Stomach smooth muscle (tissue), 2 donors: Measurements from ENCODE around the gene SLC44A3.

Experiments used
- H3K27ac ChIP-seq: one replicate; pipeline ENCODE4 v1.7.0; 2013; ENCODE audit warnings: mild to moderate bottlenecking, low read length, inconsistent platforms
- H3K27me3 ChIP-seq, 2 donors: one replicate each; pipeline ENCODE4 v1.7.0; 2013; ENCODE audit warnings: low read length in 2 of 2; ENCODE audit not compliant: insufficient read depth in 2 of 2, control insufficient read depth in 1 of 2
- H3K36me3 ChIP-seq, 2 donors: one replicate each; pipeline ENCODE4 v1.7.0; 2013; ENCODE audit warnings: low read length in 2 of 2; ENCODE audit not compliant: control insufficient read depth in 2 of 2, insufficient read depth in 2 of 2
- H3K4me1 ChIP-seq: one replicate; pipeline ENCODE4 v1.7.0; 2013; ENCODE audit warnings: low read length; ENCODE audit not compliant: control insufficient read depth, insufficient read depth
- H3K4me3 ChIP-seq, 2 donors: one replicate each; pipeline ENCODE4 v1.7.0; 2013; ENCODE audit warnings: low read length in 2 of 2
- H3K9ac ChIP-seq, 2 donors: one replicate each; pipeline ENCODE4 v1.7.0; 2013; ENCODE audit warnings: low read length in 2 of 2, mild to moderate bottlenecking in 1 of 2
- H3K9me3 ChIP-seq, 2 donors: one replicate each; pipeline ENCODE4 v1.7.0; 2013; ENCODE audit warnings: low read length in 2 of 2; ENCODE audit not compliant: control insufficient read depth in 2 of 2
- donor health status: healthy.
- donor health status: Pancreatic carcinoma.

SLC44A3 gene

GRCh38 chr1:94873520-94874351, 53.6 kb downstream of the SLC44A3 start:
- Histone ChIP-seq H3K27me3 (no peaks in the 10 kb centered on the region), H3K36me3 (no peaks in the 10 kb centered on the region), H3K27ac (peak overlapping the region; percentile 69), H3K4me3 (no peak overlapping the region), H3K4me1 (peaks cover 18% of the 10 kb centered on the region), H3K9me3 (no peaks in the 10 kb centered on the region), H3K9ac (peak overlapping the region; percentile 10 to 29)

- no peaks in the 10 kb centered on the region for H3K27me3 ChIP-seq
- no peak overlapping the region for H3K4me3 ChIP-seq
- no peaks in the 10 kb centered on the region for H3K9me3 ChIP-seq
- H3K4me1 ChIP-seq = peaks cover 15% of the 10 kb centered on the region
- H3K27ac ChIP-seq = peak overlapping the region; percentile 69
- H3K36me3 ChIP-seq = no peaks in the 10 kb centered on the region
- peak overlapping the region in 1 of 2 donors; percentile 29 for H3K9ac ChIP-seq
Measured at GRCh38 chr1:94874423-94874822, 54.3 kb downstream of the SLC44A3 start.

GRCh38 chr1:94875794-94876193, 55.6 kb downstream of the SLC44A3 start:
- H3K4me1 ChIP-seq = peaks cover 15% of the 10 kb centered on the region
- no peak overlapping the region for H3K4me3 ChIP-seq
- H3K27ac ChIP-seq = no peak overlapping the region
- H3K36me3 ChIP-seq = no peaks in the 10 kb centered on the region
- no peak overlapping the region for H3K9ac ChIP-seq
- H3K27me3 ChIP-seq = no peaks in the 10 kb centered on the region
- H3K9me3 ChIP-seq = no peaks in the 10 kb centered on the region

- Histone ChIP-seq H3K9me3 (no peaks in the 10 kb centered on the region), H3K4me3 (no peak overlapping the region), H3K27me3 (no peaks in the 10 kb centered on the region), H3K36me3 (no peaks in the 10 kb centered on the region), H3K27ac (no peak overlapping the region), H3K4me1 (peaks cover 15% of the 10 kb centered on the region), H3K9ac (no peak overlapping the region)
Measured at GRCh38 chr1:94876362-94876761, 56.2 kb downstream of the SLC44A3 start.

- no peaks in the 10 kb centered on the region for H3K36me3 ChIP-seq
- no peak overlapping the region for H3K9ac ChIP-seq
- H3K9me3 ChIP-seq = no peaks in the 10 kb centered on the region
- H3K27ac ChIP-seq = no peak overlapping the region
- no peaks in the 10 kb centered on the region for H3K27me3 ChIP-seq
- peaks cover 11% of the 10 kb centered on the region for H3K4me1 ChIP-seq
- H3K4me3 ChIP-seq = no peak overlapping the region
Measured at GRCh38 chr1:94878329-94878728, 58.2 kb downstream of the SLC44A3 start.

GRCh38 chr1:94883691-94884090, 63.5 kb downstream of the SLC44A3 start:
- Histone ChIP-seq H3K9me3 (no peaks in the 10 kb centered on the region), H3K4me1 (peaks cover 24% of the 10 kb centered on the region), H3K36me3 (no peaks in the 10 kb centered on the region), H3K27ac (peak overlapping the region; percentile 88), H3K4me3 (peak overlapping the region; percentile 36 to 41), H3K9ac (peak overlapping the region in 1 of 2 donors; percentile 44), H3K27me3 (no peaks in the 10 kb centered on the region)

- Histone ChIP-seq H3K27me3 (no peaks in the 10 kb centered on the region), H3K4me1 (peaks cover 24% of the 10 kb centered on the region), H3K36me3 (peaks cover 0 to 2% of the 10 kb centered on the region in 2 donors), H3K27ac (peak overlapping the region; percentile 88), H3K9ac (peak overlapping the region; percentile 44 to 75), H3K9me3 (no peaks in the 10 kb centered on the region), H3K4me3 (peak overlapping the region; percentile 36 to 41)
Measured at GRCh38 chr1:94884106-94884505, 63.9 kb downstream of the SLC44A3 start.

- no peaks in the 10 kb centered on the region for H3K9me3 ChIP-seq
- H3K27me3 ChIP-seq = no peaks in the 10 kb centered on the region
- H3K9ac ChIP-seq = peak overlapping the region; percentile 44 to 75
- H3K27ac ChIP-seq = peak overlapping the region; percentile 88
- H3K4me3 ChIP-seq = peak overlapping the region in 1 of 2 donors; percentile 36
- H3K36me3 ChIP-seq = peaks cover 0 to 2% of the 10 kb centered on the region in 2 donors
- H3K4me1 ChIP-seq = peaks cover 24% of the 10 kb centered on the region
Measured at GRCh38 chr1:94884507-94884906, 64.3 kb downstream of the SLC44A3 start.

- H3K27ac ChIP-seq = no peak overlapping the region
- no peaks in the 10 kb centered on the region for H3K9me3 ChIP-seq
- peaks cover 2 to 4% of the 10 kb centered on the region in 2 donors for H3K36me3 ChIP-seq
- H3K9ac ChIP-seq = no peak overlapping the region
- peaks cover 24% of the 10 kb centered on the region for H3K4me1 ChIP-seq
- H3K27me3 ChIP-seq = no peaks in the 10 kb centered on the region
- no peak overlapping the region for H3K4me3 ChIP-seq
Measured at GRCh38 chr1:94886361-94886760, 66.2 kb downstream of the SLC44A3 start.

- Histone ChIP-seq H3K4me1 (peaks cover 24% of the 10 kb centered on the region), H3K9me3 (no peaks in the 10 kb centered on the region), H3K36me3 (peaks cover 2 to 5% of the 10 kb centered on the region in 2 donors), H3K9ac (no peak overlapping the region), H3K4me3 (no peak overlapping the region), H3K27me3 (no peaks in the 10 kb centered on the region), H3K27ac (no peak overlapping the region)
Measured at GRCh38 chr1:94887106-94887505, 66.9 kb downstream of the SLC44A3 start.

- Histone ChIP-seq H3K9ac (no peak overlapping the region), H3K4me3 (no peak overlapping the region), H3K36me3 (peaks cover 2 to 5% of the 10 kb centered on the region in 2 donors), H3K4me1 (peaks cover 24% of the 10 kb centered on the region), H3K27me3 (no peaks in the 10 kb centered on the region), H3K27ac (no peak overlapping the region), H3K9me3 (no peaks in the 10 kb centered on the region)
Measured at GRCh38 chr1:94887603-94888171, 67.5 kb downstream of the SLC44A3 start.
